Ishikawa (cell line): ENCODE results near the gene CA12.

Experiments used
- EGR1 ChIP-seq: IDR thresholded peaks from 2 replicates; pipeline ENCODE4 v1.6.1; 2012
- EP300 ChIP-seq: IDR thresholded peaks from 2 replicates; pipeline ENCODE4 v1.6.1; 2012; ENCODE audit warnings: borderline replicate concordance
- RAD21 ChIP-seq: IDR thresholded peaks from 2 replicates; pipeline ENCODE4 v1.6.1; 2012; ENCODE audit warnings: low read depth
- TF ChIP-seq, protein P1 (sequence below): IDR thresholded peaks from 2 replicates; pipeline ENCODE4 v1.6.1; 2012
- TF ChIP-seq, protein P2 (sequence below): IDR thresholded peaks from 2 replicates; pipeline ENCODE4 v1.6.1; 2012; ENCODE audit warnings: low read depth, mild to moderate bottlenecking

DNA sequence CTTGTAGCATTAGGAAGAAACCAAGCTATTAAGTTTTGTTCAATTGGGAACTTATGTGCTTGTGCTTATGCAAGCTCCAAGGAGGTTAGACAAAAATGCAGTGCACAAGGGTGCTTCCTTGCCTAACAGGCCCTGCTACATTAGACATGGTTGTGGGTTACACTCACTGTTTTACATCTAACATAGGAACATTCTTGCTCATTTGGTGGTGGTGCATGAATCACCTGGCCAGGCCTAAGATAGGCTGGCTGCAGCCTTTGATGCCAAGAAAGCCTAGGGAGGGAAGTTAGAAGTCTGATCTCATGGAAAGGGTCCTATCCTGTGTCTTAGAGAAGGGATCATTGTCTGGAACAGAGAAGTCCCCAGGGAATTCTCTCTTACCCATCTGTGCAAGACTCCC lies 43.5 kb downstream of the CA12 start:
- TF ChIP-seq EP300 (no peak), EGR1 (no peak), RAD21 (no peak)
- TF ChIP-seq, protein P1, sequence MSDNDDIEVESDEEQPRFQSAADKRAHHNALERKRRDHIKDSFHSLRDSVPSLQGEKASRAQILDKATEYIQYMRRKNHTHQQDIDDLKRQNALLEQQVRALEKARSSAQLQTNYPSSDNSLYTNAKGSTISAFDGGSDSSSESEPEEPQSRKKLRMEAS, result no peak
- TF ChIP-seq, protein P2, sequence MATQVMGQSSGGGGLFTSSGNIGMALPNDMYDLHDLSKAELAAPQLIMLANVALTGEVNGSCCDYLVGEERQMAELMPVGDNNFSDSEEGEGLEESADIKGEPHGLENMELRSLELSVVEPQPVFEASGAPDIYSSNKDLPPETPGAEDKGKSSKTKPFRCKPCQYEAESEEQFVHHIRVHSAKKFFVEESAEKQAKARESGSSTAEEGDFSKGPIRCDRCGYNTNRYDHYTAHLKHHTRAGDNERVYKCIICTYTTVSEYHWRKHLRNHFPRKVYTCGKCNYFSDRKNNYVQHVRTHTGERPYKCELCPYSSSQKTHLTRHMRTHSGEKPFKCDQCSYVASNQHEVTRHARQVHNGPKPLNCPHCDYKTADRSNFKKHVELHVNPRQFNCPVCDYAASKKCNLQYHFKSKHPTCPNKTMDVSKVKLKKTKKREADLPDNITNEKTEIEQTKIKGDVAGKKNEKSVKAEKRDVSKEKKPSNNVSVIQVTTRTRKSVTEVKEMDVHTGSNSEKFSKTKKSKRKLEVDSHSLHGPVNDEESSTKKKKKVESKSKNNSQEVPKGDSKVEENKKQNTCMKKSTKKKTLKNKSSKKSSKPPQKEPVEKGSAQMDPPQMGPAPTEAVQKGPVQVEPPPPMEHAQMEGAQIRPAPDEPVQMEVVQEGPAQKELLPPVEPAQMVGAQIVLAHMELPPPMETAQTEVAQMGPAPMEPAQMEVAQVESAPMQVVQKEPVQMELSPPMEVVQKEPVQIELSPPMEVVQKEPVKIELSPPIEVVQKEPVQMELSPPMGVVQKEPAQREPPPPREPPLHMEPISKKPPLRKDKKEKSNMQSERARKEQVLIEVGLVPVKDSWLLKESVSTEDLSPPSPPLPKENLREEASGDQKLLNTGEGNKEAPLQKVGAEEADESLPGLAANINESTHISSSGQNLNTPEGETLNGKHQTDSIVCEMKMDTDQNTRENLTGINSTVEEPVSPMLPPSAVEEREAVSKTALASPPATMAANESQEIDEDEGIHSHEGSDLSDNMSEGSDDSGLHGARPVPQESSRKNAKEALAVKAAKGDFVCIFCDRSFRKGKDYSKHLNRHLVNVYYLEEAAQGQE, result no peak
